Stimulated activated CD4-positive, alpha-beta T cell treated with anti-CD3 and anti-CD28 coated beads, Interleukin-15, amount 100 ng/mL, for 1 hour (primary cell): ENCODE measurements around the gene SRRD.

Experiments
- DNase-seq, 2 donors: peaks; one replicate each; pipeline ENCODE4 v3.0.0-alpha.2; 2020; ENCODE audit warnings: low read depth in 1 of 2, low spot score in 1 of 2

SRRD gene

DNA sequence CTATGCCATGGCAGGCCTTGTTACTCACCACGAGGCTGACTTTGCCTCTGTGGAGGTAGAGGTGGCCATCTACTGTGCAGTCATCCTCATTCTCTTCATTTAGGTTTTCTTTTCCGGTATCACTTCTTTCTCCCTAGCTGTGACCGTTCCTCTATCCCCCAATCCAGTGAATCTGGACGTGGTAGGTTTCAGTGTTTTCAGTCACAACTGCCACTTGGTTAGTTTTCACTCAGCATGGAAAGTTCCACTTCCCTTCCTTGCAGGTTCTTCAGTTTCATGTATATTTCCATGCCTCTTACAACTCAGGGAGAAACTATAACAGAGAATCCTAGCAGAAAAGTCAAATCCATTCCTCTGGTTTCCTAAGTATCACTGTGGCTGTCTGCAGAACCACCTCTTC lies 2.0 kb upstream of the SRRD start:
- no peak for DNase-seq

- DNase-seq, result no peak
Observed at GRCh38 chr22:26482161-26482560, 1.5 kb upstream of the SRRD start.

- DNase-seq, result no peak
Observed at GRCh38 chr22:26483043-26483438, 636 bp upstream of the SRRD start.

- no peak for DNase-seq
Observed at GRCh38 chr22:26484360-26484706, 656 bp downstream of the SRRD start.

GRCh38 chr22:26485013-26485412 lies 1.3 kb downstream of the SRRD start:
- no peak for DNase-seq

DNA sequence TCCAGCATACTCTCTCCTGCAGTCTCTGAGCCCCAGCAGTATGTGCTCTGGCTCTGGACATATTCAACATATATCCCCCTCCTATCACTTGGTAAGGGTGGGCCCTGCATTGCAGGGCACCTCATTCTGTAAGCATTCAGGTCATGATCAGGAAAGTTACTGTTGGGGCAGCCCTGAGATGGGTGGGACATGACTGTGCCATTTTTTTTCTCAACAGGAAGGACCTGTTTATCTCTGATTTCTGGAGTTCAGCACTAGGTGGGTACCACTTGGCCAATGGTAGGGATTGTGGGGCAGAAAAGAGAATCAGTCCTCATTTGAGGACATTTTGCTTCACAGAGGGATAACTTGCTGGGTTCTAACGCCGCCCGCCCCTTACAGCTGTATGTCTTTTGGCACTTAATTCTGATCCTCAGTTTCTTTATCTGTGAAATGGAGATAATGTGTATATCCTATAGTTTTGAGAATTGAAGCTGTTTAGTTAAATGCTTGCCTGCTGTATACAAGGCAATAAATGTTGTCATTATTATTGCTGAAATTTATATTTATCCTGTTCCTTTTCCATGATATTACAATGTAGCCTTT lies 2.2 kb downstream of the SRRD start:
- no peak for DNase-seq

- DNase-seq, result no peak
Observed at GRCh38 chr22:26486394-26486793, 2.7 kb downstream of the SRRD start.

DNA sequence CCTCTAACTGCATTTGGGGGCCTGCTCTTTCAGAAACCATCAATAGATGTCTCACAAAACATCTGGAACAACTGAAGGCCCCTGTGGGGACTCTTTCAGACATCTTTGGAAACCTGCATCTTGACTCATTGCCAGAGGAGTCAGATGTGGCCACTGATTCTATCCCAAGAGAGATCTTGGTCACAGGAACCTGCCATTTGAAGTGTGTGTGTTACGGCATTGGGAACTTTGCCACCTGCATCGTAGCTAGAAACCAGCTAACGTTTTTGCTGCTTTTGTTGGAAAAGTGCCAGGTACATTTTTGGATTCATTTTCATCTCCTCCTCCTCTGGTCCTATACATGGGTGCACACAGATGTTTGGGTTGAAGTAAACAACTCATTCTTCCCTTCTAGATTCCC lies 4.3 kb downstream of the SRRD start:
- no peak for DNase-seq

GRCh38 chr22:26489447-26490036 lies 5.9 kb downstream of the SRRD start:
- no peak for DNase-seq

- no peak for DNase-seq
Observed at GRCh38 chr22:26492220-26492619, 8.5 kb downstream of the SRRD start.

DNA sequence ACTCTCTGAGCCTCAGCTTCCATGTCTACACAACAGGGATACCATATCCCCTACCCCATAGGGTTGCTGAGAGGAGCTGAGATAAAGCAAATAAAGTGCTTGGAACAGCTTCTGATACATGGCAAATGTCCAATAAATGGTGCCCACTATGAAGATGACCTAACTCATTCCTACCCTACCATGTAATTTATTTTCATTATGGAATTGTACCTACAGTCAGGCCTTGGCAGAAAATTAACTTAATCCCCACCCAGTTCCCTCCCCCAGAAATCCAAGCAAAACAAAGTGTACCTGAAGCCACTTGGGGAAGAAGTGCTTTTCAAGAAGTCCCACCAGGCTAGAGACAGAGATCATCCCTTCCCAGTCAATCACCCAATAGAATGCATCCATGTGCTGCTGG lies 10.8 kb downstream of the SRRD start:
- no peak for DNase-seq

DNA sequence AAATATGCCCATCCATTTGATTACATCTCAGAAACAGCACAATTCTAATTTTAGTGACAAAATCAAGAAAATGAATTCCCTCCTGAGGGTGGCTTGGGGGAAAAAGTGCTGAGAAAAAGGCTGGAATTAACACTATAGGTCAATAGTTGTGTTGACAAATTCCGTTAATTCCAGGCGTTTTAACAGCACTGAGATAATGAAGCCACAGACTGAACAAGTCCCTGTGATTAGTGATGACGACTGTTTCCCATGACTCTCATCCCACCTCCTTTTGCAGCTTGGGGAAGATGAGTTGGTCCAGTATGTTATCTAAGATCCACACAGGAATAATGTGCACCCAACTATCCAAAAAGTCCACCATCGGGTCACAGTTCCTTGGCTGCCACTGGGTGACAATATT lies 12.8 kb downstream of the SRRD start:
- DNase-seq, result no peak

GRCh38 chr22:26499188-26499703 lies 15.6 kb downstream of the SRRD start:
- DNase-seq, result no peak

DNA sequence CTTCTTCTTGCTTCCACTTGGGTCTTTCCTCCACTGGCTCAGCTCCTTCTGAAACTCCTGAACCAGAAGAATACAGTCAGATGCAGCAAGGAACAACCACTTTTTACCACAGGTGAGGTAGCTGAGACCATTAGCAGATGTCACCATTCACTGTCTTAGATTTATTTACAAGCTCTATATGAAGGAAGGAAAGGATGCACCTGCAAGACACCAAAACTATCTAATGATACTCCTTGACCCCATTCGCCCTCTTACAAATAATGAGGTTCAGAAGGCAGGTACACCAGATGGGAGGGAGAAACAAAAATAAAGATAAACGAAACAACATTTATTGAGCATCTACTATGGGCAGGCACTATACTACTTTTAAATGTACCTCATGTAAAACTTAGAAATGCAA lies 18.3 kb downstream of the SRRD start:
- no peak for DNase-seq

DNA sequence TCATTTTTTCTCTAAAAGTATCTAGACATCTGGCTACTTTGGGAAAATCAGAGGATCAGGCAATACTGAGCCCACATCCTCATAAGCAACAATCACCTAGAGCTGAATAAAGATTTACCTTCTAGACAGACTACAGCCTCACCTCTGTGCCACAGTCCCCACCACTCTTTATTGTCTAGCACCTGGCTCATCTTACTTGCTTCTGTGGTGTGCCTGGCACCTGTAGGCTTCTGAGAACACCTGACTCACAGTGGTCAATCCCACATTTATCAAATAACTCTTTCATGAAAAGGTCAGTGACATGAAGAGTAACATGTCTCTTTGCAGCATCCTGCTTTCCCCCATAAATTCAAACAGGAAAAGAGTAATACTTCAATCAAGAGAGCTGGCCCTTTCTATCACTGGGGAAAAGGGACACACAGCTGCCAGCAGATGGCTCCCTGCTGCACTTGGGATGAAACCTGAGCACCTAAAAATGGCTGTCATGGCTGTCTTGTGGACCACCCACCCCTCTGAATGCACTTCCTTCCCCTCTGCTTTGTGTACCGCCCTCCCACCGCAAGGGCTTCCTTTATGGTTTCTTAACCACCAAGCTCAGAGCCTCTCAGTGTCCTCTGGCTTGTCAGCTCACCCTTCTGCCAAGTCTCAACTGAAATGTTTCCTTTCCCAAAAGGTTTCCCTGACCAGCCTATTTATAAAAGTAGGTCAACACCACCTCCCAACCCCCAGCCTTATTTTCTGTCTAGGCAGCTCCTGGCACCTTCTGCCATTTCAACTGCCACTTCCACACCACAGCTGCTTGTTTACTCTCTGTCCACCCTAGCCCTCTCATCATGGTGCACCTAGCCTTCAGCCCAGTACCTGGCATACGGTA lies 19.2 kb downstream of the SRRD start:
- DNase-seq, result no peak

DNA sequence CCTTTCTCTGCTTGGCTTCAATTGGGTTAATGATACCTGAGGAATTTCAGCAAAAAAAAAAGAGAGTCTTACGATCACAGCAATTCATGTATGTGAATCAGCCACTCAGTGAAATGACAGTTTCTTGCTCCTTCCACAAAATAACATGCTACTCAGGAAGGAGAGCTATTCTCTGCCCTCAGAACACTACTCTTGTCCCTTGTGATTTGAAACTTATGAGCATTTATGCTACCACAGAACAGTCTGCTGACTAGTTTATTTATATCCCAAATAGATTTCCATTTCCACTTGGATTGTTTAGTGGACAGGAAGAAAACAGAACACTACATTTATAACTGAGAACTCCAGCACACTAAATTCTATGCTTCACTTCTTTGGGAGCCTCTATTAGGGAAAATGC lies 20.1 kb downstream of the SRRD start:
- no peak for DNase-seq

DNA sequence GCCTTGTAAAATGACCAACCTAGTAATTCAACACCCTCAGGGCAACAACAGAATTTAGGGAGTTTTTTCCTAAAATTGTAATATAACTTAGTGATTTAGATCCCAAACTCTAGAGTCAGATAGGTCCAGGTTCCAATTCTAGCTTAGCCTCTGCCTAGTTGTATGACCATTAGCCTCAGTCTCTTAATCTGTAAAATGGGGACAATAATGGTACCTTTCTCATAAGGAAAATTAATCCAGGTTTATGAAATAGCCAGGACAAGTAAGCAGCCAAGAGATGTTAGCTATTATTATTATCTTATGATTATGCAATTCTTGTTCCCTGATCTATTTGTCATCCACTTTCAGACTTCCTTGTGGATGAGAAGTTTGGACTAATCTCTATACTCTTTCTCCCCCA lies 24.5 kb downstream of the SRRD start:
- DNase-seq, result no peak

DNA sequence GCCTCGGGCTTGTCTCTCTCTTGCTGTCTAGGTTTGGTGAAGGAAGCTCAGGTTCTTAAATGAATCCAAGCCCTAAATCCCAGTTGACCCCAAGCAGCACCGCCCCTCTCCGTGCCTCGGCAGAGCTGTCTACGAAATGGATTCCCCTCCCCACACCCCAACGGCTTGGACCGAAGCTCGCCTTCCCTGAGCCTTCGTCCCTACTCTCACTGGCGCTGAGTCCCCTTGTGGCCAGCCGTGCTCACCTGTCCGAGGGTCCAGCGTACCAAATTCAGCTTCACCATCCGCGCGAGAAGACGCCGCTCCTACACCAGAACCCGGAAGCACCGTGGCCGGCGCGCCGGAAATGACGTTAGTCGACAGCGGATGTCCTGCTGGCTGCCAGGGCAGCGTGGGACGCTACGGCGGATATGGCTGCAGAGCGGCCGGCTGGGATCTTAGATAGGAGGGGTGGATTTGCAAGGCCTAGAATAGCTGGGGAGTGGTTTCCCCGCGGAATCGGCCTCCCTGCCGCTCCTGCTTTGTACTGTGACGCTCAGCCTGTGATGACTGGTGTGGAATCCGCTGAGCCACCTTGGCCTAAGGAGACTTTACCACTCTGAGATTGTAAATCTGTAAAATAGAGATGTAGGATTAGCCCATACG lies 28.6 kb downstream of the SRRD start, which contains the start of gene TFIP11:
TFIP11 (minus strand) TSS at position 325 of the 645 bp plus-strand sequence. CDS start 2,201 bp downstream, outside the sequence.
- DNase-seq, result peak; percentile 69 to 86

DNA sequence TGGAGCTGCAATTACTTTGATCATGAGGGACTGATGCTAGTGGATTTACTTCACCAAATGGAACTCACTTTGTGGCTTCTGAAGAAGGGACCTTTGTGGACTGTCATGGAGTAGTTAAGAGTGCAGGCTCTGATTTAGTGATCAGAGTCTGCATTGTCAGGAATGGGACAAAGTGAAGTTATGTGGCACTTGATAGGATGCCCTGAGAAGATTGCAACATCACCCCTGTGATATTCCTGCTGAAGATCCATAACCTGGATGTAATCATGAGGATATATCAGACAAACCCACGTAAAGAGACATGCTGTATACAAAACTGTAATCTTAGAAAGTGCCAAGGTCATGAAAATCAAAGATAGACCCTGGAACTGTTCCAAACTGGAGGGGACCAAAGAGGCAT lies 30.2 kb downstream of the SRRD start:
- DNase-seq, result no peak

DNA sequence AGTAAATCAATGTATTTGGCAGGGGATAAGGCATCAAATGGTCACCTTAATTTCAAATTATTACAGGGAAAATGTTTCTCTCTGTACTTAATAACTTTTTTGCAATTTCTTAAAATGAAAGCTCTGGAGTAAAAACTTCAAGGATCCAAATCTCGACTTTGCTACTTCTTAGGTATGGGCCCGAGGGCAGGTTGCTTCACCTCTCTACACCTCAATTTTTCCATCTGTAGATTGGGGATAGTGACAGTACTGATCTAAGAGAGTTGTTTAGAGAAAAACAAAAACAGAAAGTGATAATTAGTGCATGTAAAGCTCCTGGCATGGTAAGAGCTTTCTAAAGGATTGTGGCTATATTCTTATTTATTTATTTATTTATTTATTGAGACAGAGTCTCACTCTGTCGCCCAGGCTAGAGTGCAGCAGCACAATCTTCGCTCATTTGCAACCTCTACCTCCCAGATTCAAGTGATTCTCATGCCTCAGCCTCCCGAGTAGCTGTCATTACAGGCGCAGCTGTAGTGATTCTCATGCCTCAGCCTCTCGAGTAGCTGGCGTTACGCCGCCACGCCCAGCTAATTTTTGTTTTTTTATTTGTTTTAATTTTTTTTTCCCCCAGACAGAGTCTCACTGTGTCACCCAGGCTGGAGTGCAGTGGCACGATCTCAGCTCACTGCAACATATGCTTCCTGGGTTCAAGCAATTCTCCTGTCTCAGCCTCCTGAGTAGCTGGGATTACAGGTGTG lies 30.9 kb downstream of the SRRD start:
- no peak for DNase-seq

GRCh38 chr22:26515931-26516330 lies 32.3 kb downstream of the SRRD start:
- DNase-seq, result no peak
